Neural cell (in vitro differentiated cells): ENCODE results near the gene RNU6-1. TPM values are rescaled to one million over a fixed set of nuclear protein-coding genes. Genes with fewer than 3 reads are reported as not detected.

Experiments used
- H2AFZ ChIP-seq: fragments of 200-600, 300-800 bp; sonication (generic), shearing (Covaris generic); 2 replicates; pipeline ENCODE4 v1.6.0; 2014; ENCODE audit warnings: low read depth, mild to moderate bottlenecking, antibody characterized with exemption, low read length, moderate library complexity
- H3F3A ChIP-seq: fragments of 200-600 bp; shearing (Covaris generic); 2 replicates; pipeline ENCODE4 v1.6.1; 2016; ENCODE audit warnings: mild to moderate bottlenecking, moderate library complexity, mixed read lengths, antibody characterized with exemption, low read length; ENCODE audit not compliant: insufficient read depth, poor library complexity, severe bottlenecking
- H3K27ac ChIP-seq: fragments of 200-600, 300-800 bp; sonication (generic), shearing (Covaris generic); 2 replicates; pipeline ENCODE4 v1.5.1; 2014; ENCODE audit warnings: mild to moderate bottlenecking, low read length, moderate library complexity
- H3K27me3 ChIP-seq: fragments of 300-800, 200-600 bp; sonication (generic), shearing (Covaris generic); 2 replicates; pipeline ENCODE4 v1.6.0; 2014; ENCODE audit warnings: mild to moderate bottlenecking, low read depth, low read length, moderate library complexity; ENCODE audit not compliant: insufficient read depth
- H3K36me3 ChIP-seq: fragments of 300-800, 200-600 bp; sonication (generic), shearing (Covaris generic); 2 replicates; pipeline ENCODE4 v1.5.1; 2014; ENCODE audit warnings: mild to moderate bottlenecking, antibody characterized with exemption, low read length, moderate library complexity; ENCODE audit not compliant: insufficient read depth
- H3K4me2 ChIP-seq: fragments of 300-800, 200-600 bp; sonication (generic), shearing (Covaris generic); 2 replicates; pipeline ENCODE4 v1.6.0; 2014; ENCODE audit warnings: mild to moderate bottlenecking, low read length
- H3K4me3 ChIP-seq: fragments of 300-800, 200-600 bp; sonication (generic), shearing (Covaris generic); 2 replicates; pipeline ENCODE4 v1.5.1; 2014; ENCODE audit warnings: mild to moderate bottlenecking, low read length, moderate library complexity
- H3K79me2 ChIP-seq: fragments of 200-600 bp; shearing (Covaris generic); replicated peaks from 2 replicates; pipeline ENCODE4 v1.6.0; 2014; ENCODE audit warnings: mild to moderate bottlenecking, low read length, moderate library complexity; ENCODE audit not compliant: insufficient read depth
- H3K9ac ChIP-seq: fragments of 300-800, 200-600 bp; sonication (generic), shearing (Covaris generic); 2 replicates; pipeline ENCODE4 v1.6.1; 2016; ENCODE audit warnings: mild to moderate bottlenecking, low read length, mixed read lengths
- H3K9me2 ChIP-seq: fragments of 200-600 bp; shearing (Covaris generic); 2 replicates; pipeline ENCODE4 v1.6.1; 2016; ENCODE audit warnings: mild to moderate bottlenecking, low read length, mixed read lengths; ENCODE audit not compliant: insufficient read depth
- H3K9me3 ChIP-seq: fragments of 200-600, 300-800 bp; sonication (generic), shearing (Covaris generic); 2 replicates; pipeline ENCODE4 v1.6.1; 2016; ENCODE audit warnings: mild to moderate bottlenecking, mixed run types, low read length, moderate library complexity, mixed read lengths
- H4K20me1 ChIP-seq: fragments of 200-600 bp; shearing (Covaris generic); 2 replicates; pipeline ENCODE4 v1.6.1; 2016; ENCODE audit warnings: mild to moderate bottlenecking, mixed run types; ENCODE audit not compliant: insufficient read depth
- EP300 ChIP-seq: fragments of 450-650 bp; conservative IDR thresholded peaks from 2 replicates; pipeline ENCODE4 v1.6.1; 2014; ENCODE audit warnings: antibody characterized with exemption, mild to moderate bottlenecking, moderate library complexity; ENCODE audit not compliant: poor library complexity, severe bottlenecking
- EZH2 ChIP-seq: fragments of 200-600, 300-800 bp; shearing (Covaris generic), sonication (generic); IDR thresholded peaks from 2 replicates; pipeline ENCODE4 v1.6.1; 2014; ENCODE audit warnings: antibody characterized with exemption, low read length, borderline replicate concordance, mild to moderate bottlenecking; ENCODE audit not compliant: insufficient read depth, poor library complexity, severe bottlenecking
- MXI1 ChIP-seq: fragments of 450-650 bp; conservative IDR thresholded peaks from 2 replicates; pipeline ENCODE4 v1.6.1; 2014; ENCODE audit warnings: antibody characterized with exemption, mild to moderate bottlenecking; ENCODE audit not compliant: poor library complexity, severe bottlenecking
- POLR2AphosphoS5 ChIP-seq: IDR thresholded peaks from 2 replicates; pipeline ENCODE4 v1.6.1; 2012
- RAD21 ChIP-seq: fragments of 450-650 bp; conservative IDR thresholded peaks from 2 replicates; pipeline ENCODE4 v1.6.1; 2014; ENCODE audit warnings: antibody characterized with exemption, mild to moderate bottlenecking, moderate library complexity
- SMC3 ChIP-seq: fragments of 450-650 bp; conservative IDR thresholded peaks from 2 replicates; pipeline ENCODE4 v1.6.1; 2014; ENCODE audit warnings: antibody characterized with exemption, mild to moderate bottlenecking, moderate library complexity; ENCODE audit not compliant: poor library complexity
- TAF1 ChIP-seq: IDR thresholded peaks from 2 replicates; pipeline ENCODE4 v1.6.1; 2012; ENCODE audit warnings: low read depth
- polyA plus RNA-seq: library from polyadenylated mRNA; depleted of rRNA; stranded (reverse); fragments of >200 nt; gene quantifications from 2 replicates; pipeline ENCODE4 v1.2.3, GENCODE V29; 2014
- TF ChIP-seq, protein P1 (sequence below): fragments of 450-650 bp; IDR thresholded peaks from 2 replicates; pipeline ENCODE4 v1.5.1; 2014; ENCODE audit warnings: antibody characterized with exemption, mild to moderate bottlenecking, moderate library complexity; ENCODE audit not compliant: poor library complexity, severe bottlenecking
- TF ChIP-seq, protein P2 (sequence below): IDR thresholded peaks from 2 replicates; pipeline ENCODE4 v1.6.1; 2012; ENCODE audit warnings: borderline replicate concordance

Gene RNU6-1
- polyA plus RNA-seq, 1 donor from 2014 or later: not detected

DNA sequence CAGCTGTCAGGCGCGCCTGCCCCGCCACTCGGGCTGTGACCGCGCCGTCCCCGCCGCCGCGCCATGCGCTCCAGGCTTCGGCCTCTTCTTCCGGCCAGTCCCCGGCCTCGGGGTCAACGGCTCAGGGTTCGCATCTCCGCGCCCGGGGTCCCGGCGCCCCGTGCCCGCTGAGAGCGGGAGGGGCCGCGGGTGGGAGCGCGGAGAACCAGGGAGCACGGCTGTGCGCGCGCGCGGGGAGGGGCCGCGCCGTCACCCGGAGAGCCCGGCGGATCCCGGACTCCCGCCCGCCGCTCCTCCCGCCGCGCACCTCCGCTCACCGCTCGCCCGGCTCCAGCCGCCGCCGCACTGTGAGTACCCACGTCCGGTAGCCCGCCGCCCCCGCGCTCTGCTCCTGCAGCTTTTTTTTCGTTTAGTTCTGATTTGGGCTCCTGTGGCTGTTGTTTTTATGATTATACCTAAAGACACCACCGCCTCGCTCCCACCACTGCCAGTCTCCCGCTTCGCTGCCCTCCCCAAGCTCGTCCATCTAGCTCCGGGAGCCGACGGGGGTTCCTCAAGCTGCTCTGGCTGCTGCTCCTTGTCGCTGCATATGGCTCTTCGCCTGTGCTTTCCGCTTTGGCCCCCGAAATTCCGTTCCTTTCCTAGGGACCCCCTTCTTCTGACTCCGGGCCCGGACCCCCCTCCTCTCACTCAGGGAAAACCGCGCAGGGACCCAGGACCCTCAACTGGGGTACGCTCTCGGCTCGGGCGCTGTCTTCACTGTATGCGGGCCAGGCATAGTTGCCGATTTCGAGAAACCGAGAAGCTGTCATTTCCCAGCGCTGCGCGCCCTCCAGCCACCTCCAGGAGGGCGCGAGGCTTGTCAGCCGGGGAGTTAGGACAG, 16.3 kb downstream of the RNU6-1 start:
- no peak overlapping the region for H3K4me2 ChIP-seq
- H3K27ac ChIP-seq: no peak overlapping the region
- no peaks in the 10 kb centered on the region for H3K79me2 ChIP-seq
- peaks cover 98% of the 10 kb centered on the region for H3K27me3 ChIP-seq
- no peaks in the 10 kb centered on the region for H3K36me3 ChIP-seq
- no peaks in the 10 kb centered on the region for H3F3A ChIP-seq
- no peaks in the 10 kb centered on the region for H3K9me2 ChIP-seq
- TF ChIP-seq EP300: no peak
- peak; percentile 71 for TF ChIP-seq POLR2AphosphoS5
- no peak for TF ChIP-seq MXI1
- TF ChIP-seq EZH2: peak; percentile 82
- peaks cover 4% of the 10 kb centered on the region for H4K20me1 ChIP-seq
- H3K9me3 ChIP-seq: peaks cover 5% of the 10 kb centered on the region
- no peak overlapping the region for H2AFZ ChIP-seq
- H3K9ac ChIP-seq: no peak overlapping the region
- H3K4me3 ChIP-seq: peak overlapping the region; percentile 53

DNA sequence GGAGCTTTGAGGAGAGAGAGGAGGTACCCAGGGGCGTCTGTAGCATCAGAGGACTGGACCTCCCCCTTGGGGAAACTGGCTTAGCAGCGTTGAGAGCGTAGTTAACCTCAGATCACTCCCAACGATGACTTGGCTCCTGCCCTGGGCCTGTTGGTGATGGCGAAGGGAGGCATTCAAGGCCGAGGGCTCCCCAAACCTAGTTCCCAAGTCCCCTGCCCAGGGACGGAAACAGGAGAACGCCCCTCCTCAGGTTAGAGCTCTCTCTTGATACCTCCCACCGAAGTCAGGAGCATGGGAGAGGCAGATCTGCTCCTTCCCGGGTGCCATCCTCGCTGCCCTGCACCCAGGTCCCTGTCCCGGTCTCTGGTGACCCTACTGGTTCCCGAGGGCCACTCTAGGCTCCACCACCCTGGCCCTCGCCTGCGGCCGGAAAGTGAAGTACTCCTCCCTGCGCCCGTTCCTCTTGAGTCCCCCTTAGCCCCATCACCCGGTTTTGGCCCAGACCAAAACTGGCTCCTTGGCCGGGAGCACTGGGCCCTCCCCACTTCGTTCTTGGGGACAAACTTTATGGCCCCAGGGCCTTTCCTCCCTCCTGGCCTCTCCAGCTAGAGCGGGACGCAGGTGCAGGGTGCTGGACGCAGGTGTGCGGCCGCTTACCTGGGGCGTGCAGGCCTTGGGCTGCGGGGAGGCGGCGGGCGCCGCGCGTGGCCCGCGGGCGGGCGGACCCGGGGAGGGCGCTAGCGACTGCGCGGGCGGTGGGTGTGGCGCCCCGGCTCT, 17.1 kb downstream of the RNU6-1 start:
- peaks cover 4% of the 10 kb centered on the region for H4K20me1 ChIP-seq
- H3K9ac ChIP-seq: no peak overlapping the region
- no peak overlapping the region for H2AFZ ChIP-seq
- H3K4me2 ChIP-seq: no peak overlapping the region
- H3K9me3 ChIP-seq: peaks cover 5% of the 10 kb centered on the region
- no peaks in the 10 kb centered on the region for H3F3A ChIP-seq
- no peak overlapping the region for H3K27ac ChIP-seq
- no peaks in the 10 kb centered on the region for H3K79me2 ChIP-seq
- H3K36me3 ChIP-seq: no peaks in the 10 kb centered on the region
- peak overlapping the region; percentile 53 for H3K4me3 ChIP-seq
- H3K9me2 ChIP-seq: no peaks in the 10 kb centered on the region
- peaks cover 94% of the 10 kb centered on the region for H3K27me3 ChIP-seq
- TF ChIP-seq MXI1 (no peak), POLR2AphosphoS5 (peak; percentile 8)
- TF ChIP-seq, protein P1, sequence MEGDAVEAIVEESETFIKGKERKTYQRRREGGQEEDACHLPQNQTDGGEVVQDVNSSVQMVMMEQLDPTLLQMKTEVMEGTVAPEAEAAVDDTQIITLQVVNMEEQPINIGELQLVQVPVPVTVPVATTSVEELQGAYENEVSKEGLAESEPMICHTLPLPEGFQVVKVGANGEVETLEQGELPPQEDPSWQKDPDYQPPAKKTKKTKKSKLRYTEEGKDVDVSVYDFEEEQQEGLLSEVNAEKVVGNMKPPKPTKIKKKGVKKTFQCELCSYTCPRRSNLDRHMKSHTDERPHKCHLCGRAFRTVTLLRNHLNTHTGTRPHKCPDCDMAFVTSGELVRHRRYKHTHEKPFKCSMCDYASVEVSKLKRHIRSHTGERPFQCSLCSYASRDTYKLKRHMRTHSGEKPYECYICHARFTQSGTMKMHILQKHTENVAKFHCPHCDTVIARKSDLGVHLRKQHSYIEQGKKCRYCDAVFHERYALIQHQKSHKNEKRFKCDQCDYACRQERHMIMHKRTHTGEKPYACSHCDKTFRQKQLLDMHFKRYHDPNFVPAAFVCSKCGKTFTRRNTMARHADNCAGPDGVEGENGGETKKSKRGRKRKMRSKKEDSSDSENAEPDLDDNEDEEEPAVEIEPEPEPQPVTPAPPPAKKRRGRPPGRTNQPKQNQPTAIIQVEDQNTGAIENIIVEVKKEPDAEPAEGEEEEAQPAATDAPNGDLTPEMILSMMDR: no peak

DNA sequence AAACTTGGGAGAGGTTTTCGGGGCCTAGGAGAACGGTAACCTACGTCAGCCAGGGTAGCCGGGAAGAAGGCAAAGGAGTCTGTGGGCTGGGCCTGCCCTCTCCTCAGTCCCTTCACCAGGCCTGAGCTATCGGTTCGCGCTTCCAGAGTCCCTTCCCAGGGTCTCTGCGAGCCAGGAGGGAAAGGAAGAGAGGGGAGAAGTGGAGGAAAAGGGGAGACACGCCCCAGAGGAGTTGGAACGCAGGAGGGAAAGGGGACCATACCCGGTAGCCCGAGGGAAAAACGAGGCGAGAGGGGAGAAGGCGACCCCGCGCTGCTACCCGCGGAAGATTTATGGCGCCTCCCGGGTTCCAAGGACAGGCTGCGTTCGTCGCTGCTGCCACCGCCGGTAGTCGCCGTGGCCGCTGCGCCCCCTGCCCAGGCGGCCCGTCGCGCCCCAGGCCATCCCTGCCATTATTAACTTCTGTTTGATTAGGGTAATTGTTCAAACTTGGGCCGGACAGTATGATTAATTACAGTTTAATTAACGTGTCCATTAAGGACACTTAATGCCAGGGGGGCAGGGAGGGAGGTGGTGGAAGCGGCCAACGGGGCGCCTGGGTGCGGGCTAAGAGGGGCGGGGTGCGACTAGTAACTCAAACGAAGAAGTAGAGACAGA, 17.9 kb downstream of the RNU6-1 start:
- TF ChIP-seq SMC3 (no peak), EP300 (no peak), RAD21 (no peak), TAF1 (no peak), MXI1 (no peak), EZH2 (peak; percentile 16)
- TF ChIP-seq, protein P1: peak; percentile 18
- TF ChIP-seq, protein P2, sequence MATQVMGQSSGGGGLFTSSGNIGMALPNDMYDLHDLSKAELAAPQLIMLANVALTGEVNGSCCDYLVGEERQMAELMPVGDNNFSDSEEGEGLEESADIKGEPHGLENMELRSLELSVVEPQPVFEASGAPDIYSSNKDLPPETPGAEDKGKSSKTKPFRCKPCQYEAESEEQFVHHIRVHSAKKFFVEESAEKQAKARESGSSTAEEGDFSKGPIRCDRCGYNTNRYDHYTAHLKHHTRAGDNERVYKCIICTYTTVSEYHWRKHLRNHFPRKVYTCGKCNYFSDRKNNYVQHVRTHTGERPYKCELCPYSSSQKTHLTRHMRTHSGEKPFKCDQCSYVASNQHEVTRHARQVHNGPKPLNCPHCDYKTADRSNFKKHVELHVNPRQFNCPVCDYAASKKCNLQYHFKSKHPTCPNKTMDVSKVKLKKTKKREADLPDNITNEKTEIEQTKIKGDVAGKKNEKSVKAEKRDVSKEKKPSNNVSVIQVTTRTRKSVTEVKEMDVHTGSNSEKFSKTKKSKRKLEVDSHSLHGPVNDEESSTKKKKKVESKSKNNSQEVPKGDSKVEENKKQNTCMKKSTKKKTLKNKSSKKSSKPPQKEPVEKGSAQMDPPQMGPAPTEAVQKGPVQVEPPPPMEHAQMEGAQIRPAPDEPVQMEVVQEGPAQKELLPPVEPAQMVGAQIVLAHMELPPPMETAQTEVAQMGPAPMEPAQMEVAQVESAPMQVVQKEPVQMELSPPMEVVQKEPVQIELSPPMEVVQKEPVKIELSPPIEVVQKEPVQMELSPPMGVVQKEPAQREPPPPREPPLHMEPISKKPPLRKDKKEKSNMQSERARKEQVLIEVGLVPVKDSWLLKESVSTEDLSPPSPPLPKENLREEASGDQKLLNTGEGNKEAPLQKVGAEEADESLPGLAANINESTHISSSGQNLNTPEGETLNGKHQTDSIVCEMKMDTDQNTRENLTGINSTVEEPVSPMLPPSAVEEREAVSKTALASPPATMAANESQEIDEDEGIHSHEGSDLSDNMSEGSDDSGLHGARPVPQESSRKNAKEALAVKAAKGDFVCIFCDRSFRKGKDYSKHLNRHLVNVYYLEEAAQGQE: no peak
- Histone ChIP-seq H3K4me3 (peak overlapping the region; percentile 15), H4K20me1 (peaks cover 4% of the 10 kb centered on the region), H2AFZ (no peak overlapping the region), H3K27me3 (peaks cover 86% of the 10 kb centered on the region), H3K9ac (no peak overlapping the region), H3K9me2 (no peaks in the 10 kb centered on the region), H3K27ac (no peak overlapping the region), H3F3A (no peaks in the 10 kb centered on the region), H3K79me2 (no peaks in the 10 kb centered on the region), H3K9me3 (peaks cover 8% of the 10 kb centered on the region), H3K4me2 (no peak overlapping the region), H3K36me3 (no peaks in the 10 kb centered on the region)
